K562 (cell line): ENCODE measurements around the gene MACF1. TPM values are rescaled to one million over a fixed set of nuclear protein-coding genes. Genes with fewer than 3 reads are reported as not detected.

Experiments
- ARID1B ChIP-seq: fragments of 450-650 bp; IDR thresholded peaks from 2 replicates; pipeline ENCODE4 v1.6.1; 2016; ENCODE audit warnings: antibody characterized with exemption, mild to moderate bottlenecking, inconsistent platforms
- ATF7 ChIP-seq: fragments of 450-650 bp; IDR thresholded peaks from 2 replicates; pipeline ENCODE4 v1.7.1; 2014; ENCODE audit warnings: mild to moderate bottlenecking, moderate library complexity
- CBFA2T2 ChIP-seq: fragments of 450-650 bp; conservative IDR thresholded peaks from 2 replicates; pipeline ENCODE4 v1.6.1; 2017; ENCODE audit warnings: mild to moderate bottlenecking
- DPF2 ChIP-seq: fragments of 450-650 bp; IDR thresholded peaks from 2 replicates; pipeline ENCODE4 v1.6.1; 2016
- EGR1 ChIP-seq: fragments of 450-650 bp; conservative IDR thresholded peaks from 2 replicates; pipeline ENCODE4 v1.6.1; 2017; ENCODE audit warnings: mild to moderate bottlenecking
- ETV1 ChIP-seq: fragments of 450-650 bp; conservative IDR thresholded peaks from 2 replicates; pipeline ENCODE4 v1.6.1; 2016; ENCODE audit warnings: missing genetic modification characterization, control low read depth, low read depth, missing compliant biosample characterization
- ETV6 ChIP-seq, 3 experiments: fragments of 150-350 bp in 1 of 3; sonication (generic) in 1 of 3; formaldehyde crosslinking in 1 of 3; IDR thresholded peaks; 2 replicates each; pipeline versions ENCODE4 v1.6.1 to v1.8.0; 2014 to 2022; ENCODE audit warnings: borderline replicate concordance in 2 of 3, low read depth in 2 of 3, antibody characterized with exemption in 1 of 3, low read length in 1 of 3, mild to moderate bottlenecking in 1 of 3, missing genetic modification reagents in 1 of 3
- FOXM1 ChIP-seq, 2 experiments: fragments of 450-650 bp in 1 of 2; sonication (generic) in 1 of 2; formaldehyde crosslinking in 1 of 2; IDR thresholded peaks; 2 replicates each; pipeline versions ENCODE4 v1.6.1 to v1.9.0; 2017 to 2022; ENCODE audit warnings: low read depth in 2 of 2, mild to moderate bottlenecking in 2 of 2, missing genetic modification reagents in 1 of 2, moderate library complexity in 1 of 2
- HDAC2 ChIP-seq: fragments of 450-650 bp; IDR thresholded peaks from 2 replicates; pipeline ENCODE4 v1.6.1; 2016; ENCODE audit warnings: mild to moderate bottlenecking
- JUNB ChIP-seq: fragments of 450-650 bp; formaldehyde crosslinking; conservative IDR thresholded peaks from 2 replicates; pipeline ENCODE4 v1.4.0; 2020; ENCODE audit warnings: mild to moderate bottlenecking
- JUND ChIP-seq, 2 experiments: IDR thresholded peaks; 2 replicates in 1 of 2; 3 replicates in 1 of 2; pipeline ENCODE4 v1.6.1; 2011; ENCODE audit warnings: borderline replicate concordance in 2 of 2, low read depth in 2 of 2, low read length in 2 of 2, improper control_type of control experiment in 1 of 2, missing biosample characterization in 1 of 2, missing genetic modification characterization in 1 of 2, missing genetic modification reagents in 1 of 2
- L3MBTL2 ChIP-seq: fragments of 450-650 bp; IDR thresholded peaks from 2 replicates; pipeline ENCODE4 v1.6.1; 2016; ENCODE audit warnings: mild to moderate bottlenecking, moderate library complexity
- LCOR ChIP-seq: sonication (generic); formaldehyde crosslinking; IDR thresholded peaks from 2 replicates; pipeline ENCODE4 v1.8.0; 2022; ENCODE audit warnings: mild to moderate bottlenecking, missing genetic modification reagents
- MBD2 ChIP-seq: sonication (generic); IDR thresholded peaks from 2 replicates; pipeline ENCODE4 v1.6.1; 2016; ENCODE audit warnings: low read depth, borderline replicate concordance
- MNT ChIP-seq, 2 experiments: fragments of 450-650 bp; conservative IDR thresholded peaks; 2 replicates each; pipeline ENCODE4 v1.6.1; 2017; ENCODE audit warnings: mild to moderate bottlenecking in 2 of 2, moderate library complexity in 2 of 2
- NCOA2 ChIP-seq, 2 experiments: fragments of 450-650 bp; IDR thresholded peaks; 2 replicates each; pipeline ENCODE4 v1.6.1; 2018; ENCODE audit warnings: mild to moderate bottlenecking in 2 of 2, moderate library complexity in 1 of 2; ENCODE audit not compliant: partially characterized antibody in 2 of 2
- POLR2A ChIP-seq: fragments of 450-650 bp; conservative IDR thresholded peaks from 2 replicates; pipeline ENCODE4 v1.6.1; 2016
- RBBP5 ChIP-seq: fragments of 200-600 bp; sonication (generic); IDR thresholded peaks from 2 replicates; pipeline ENCODE4 v1.6.1; 2012; ENCODE audit warnings: borderline replicate concordance, mild to moderate bottlenecking, low read length, control low read depth, inconsistent platforms; ENCODE audit not compliant: insufficient read depth, poor library complexity, severe bottlenecking
- SMARCC2 ChIP-seq: fragments of 450-650 bp; IDR thresholded peaks from 2 replicates; pipeline ENCODE4 v1.6.1; 2017; ENCODE audit warnings: antibody characterized with exemption, moderate library complexity, mild to moderate bottlenecking, low read depth
- ZEB2 ChIP-seq: fragments of 450-650 bp; IDR thresholded peaks from 2 replicates; pipeline ENCODE4 v1.6.1; 2016
- ZNF224 ChIP-seq: sonication (generic); formaldehyde crosslinking; IDR thresholded peaks from 2 replicates; pipeline ENCODE4 v1.8.0; 2022; ENCODE audit warnings: mild to moderate bottlenecking, missing genetic modification reagents
- polyA plus RNA-seq, 8 experiments: library from polyadenylated mRNA; depleted of rRNA in 4 of 8; stranded (reverse) in 5 of 8; unstranded in 3 of 8; fragments of >200 nt; fragmentation: Nextera tagmentation in 2 of 8; fragmentation: Illumina TruSeq in 1 of 8; extraction: Ambion mirVana in 2 of 8; extraction: Trizol in 1 of 8; gene quantifications; 2 replicates each; pipeline versions ENCODE4 v1.2.1 to v1.2.3, GENCODE V29; 2011 to 2014; ENCODE audit warnings: inconsistent platforms in 1 of 8, missing spikeins in 1 of 8
- total RNA-seq, 7 experiments: library from RNA; depleted of rRNA in 6 of 7; stranded (reverse); fragments of >200 nt in 6 of 7; fragmentation: Illumina TruSeq in 2 of 7; extraction: Trizol in 2 of 7; gene quantifications; 2 replicates each; pipeline versions ENCODE4 v1.2.1 to v1.2.3, GENCODE V29; 2011 to 2021; ENCODE audit warnings: low replicate concordance in 1 of 7
- TF ChIP-seq, protein P1 (sequence below): fragments of 450-650 bp; IDR thresholded peaks from 2 replicates; pipeline ENCODE4 v1.6.1; 2018; ENCODE audit not compliant: partially characterized antibody

Gene MACF1
- total and polyA plus RNA-seq, 9 of the 15 experiments (the other 6 are each of a cell fraction or from before 2014, with no cell fraction given): 13.2 to 232 (median 112) TPM

GRCh38 chr1:39204441-39205081, at the start of gene MACF1 (continued):
- TF ChIP-seq SMARCC2: peak; percentile 51; the same call in 1 of the 2 replicates
- peak; percentile 76 for TF ChIP-seq ATF7
- peak; percentile 50; the same call in 1 of the 2 replicates for TF ChIP-seq ZEB2
- peak; percentile 67 for TF ChIP-seq DPF2
- TF ChIP-seq ETV6 (IDR thresholded peaks at IDR 0.05; ENCODE audit: borderline replicate concordance in 1 of 2, low read depth in 2 of 2, low read length in 1 of 2): peak in 1 of 2 experiments; percentile 50; a peak in 1 of 4 replicates
- no peak for TF ChIP-seq ETV6 (CRISPR knock-in tag; IDR thresholded peaks at IDR 0.05; ENCODE audit: borderline replicate concordance)
- peak; percentile 72 for TF ChIP-seq ARID1B
- TF ChIP-seq EGR1: peak; percentile 45; the same call in 1 of the 2 replicates
- TF ChIP-seq ZNF224 (CRISPR knock-in tag): no peak
- no peak for TF ChIP-seq MBD2
- TF ChIP-seq, protein P1, sequence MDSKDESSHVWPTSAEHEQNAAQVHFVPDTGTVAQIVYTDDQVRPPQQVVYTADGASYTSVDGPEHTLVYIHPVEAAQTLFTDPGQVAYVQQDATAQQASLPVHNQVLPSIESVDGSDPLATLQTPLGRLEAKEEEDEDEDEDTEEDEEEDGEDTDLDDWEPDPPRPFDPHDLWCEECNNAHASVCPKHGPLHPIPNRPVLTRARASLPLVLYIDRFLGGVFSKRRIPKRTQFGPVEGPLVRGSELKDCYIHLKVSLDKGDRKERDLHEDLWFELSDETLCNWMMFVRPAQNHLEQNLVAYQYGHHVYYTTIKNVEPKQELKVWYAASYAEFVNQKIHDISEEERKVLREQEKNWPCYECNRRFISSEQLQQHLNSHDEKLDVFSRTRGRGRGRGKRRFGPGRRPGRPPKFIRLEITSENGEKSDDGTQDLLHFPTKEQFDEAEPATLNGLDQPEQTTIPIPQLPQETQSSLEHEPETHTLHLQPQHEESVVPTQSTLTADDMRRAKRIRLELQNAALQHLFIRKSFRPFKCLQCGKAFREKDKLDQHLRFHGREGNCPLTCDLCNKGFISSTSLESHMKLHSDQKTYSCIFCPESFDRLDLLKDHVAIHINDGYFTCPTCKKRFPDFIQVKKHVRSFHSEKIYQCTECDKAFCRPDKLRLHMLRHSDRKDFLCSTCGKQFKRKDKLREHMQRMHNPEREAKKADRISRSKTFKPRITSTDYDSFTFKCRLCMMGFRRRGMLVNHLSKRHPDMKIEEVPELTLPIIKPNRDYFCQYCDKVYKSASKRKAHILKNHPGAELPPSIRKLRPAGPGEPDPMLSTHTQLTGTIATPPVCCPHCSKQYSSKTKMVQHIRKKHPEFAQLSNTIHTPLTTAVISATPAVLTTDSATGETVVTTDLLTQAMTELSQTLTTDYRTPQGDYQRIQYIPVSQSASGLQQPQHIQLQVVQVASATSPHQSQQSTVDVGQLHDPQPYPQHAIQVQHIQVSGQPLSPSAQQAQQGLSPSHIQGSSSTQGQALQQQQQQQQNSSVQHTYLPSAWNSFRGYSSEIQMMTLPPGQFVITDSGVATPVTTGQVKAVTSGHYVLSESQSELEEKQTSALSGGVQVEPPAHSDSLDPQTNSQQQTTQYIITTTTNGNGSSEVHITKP: peak; percentile 22
- 0 out of 2 replicates have a peak, but pooled peaks have one; percentile 11 for TF ChIP-seq FOXM1 (IDR thresholded peaks at IDR 0.05; ENCODE audit: low read depth)
- no peak for TF ChIP-seq FOXM1 (CRISPR knock-in tag; IDR thresholded peaks at IDR 0.05; ENCODE audit: low read depth)
- peak; percentile 66; the same call in 1 of the 2 replicates for TF ChIP-seq HDAC2
- peak; percentile 32; the same call in 1 of the 2 replicates for TF ChIP-seq ETV1
- 0 out of 2 replicates have a peak, but pooled peaks have one; percentile 88 for TF ChIP-seq LCOR (CRISPR knock-in tag)
- TF ChIP-seq MNT (conservative IDR thresholded peaks at IDR 0.05): peak in 1 of 2 experiments; percentile 25; a peak in 1 of 4 replicates
- peak; percentile 35 for TF ChIP-seq CBFA2T2
- no peak for TF ChIP-seq JUNB
- 0 out of 2 replicates have a peak, but pooled peaks have one; percentile 35 for TF ChIP-seq POLR2A
- peak; percentile 78 for TF ChIP-seq JUND (IDR thresholded peaks at IDR 0.05; ENCODE audit: borderline replicate concordance, low read depth, low read length)
- TF ChIP-seq JUND (tag; IDR thresholded peaks at IDR 0.05; ENCODE audit: borderline replicate concordance, low read depth, low read length): peak; percentile 83; the same call in 2 of the 3 replicates
- peak; percentile 18; the same call in 1 of the 2 replicates for TF ChIP-seq L3MBTL2
- peak; percentile 27 for TF ChIP-seq RBBP5
- TF ChIP-seq NCOA2 (IDR thresholded peaks at IDR 0.05; ENCODE audit: partially characterized antibody in 2 of 2): no peak
